ENCODE data around the gene MARCKSL1. TPM values are rescaled to one million over a fixed set of nuclear protein-coding genes. Genes with fewer than 3 reads are reported as not detected.

MARCKSL1 gene
- total RNA-seq, 1 experiment from 2014 or later: 445 TPM

DNA sequence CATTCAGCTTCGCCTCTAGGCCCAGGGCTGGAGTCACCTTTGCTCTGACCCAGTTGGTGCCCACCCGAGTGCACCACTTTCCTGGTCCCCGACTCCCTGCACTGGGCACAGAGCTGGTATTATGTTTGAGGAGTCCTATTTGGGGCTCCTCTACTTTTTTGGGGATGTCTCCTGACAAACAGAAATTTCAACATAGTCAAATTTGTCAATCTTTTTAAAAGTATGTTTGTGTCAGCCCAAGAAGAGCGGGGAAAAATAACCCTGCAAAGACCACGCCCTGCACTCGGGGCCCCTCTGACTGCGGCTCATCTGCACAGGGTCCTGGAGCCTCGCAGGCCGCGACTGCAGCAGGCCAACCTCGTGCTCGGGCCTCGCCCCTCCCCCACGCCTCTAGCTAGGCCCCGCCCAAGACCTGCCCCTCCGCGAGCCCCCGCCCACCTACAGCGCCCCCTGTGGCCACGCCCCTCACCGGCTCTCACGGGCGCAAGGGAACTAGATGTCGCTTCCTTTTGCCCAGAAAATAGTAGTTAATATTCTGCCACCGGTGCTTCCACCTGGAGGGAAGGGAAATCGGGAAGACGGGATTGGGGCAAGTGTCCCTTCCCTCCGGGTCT is 14.9 kb upstream of the MARCKSL1 start:
- Histone ChIP-seq H3K36me3 (ENCODE audit: insufficient read depth, low read length, poor library complexity, severe bottlenecking) (no peaks in the 10 kb centered on the region), H3K9me3 (ENCODE audit: low read depth, low read length, poor library complexity, severe bottlenecking) (peaks cover 5% of the 10 kb centered on the region), H3K4me3 (ENCODE audit: low read depth, low read length, poor library complexity, severe bottlenecking) (peak overlapping the region; percentile 63), H3K4me1 (ENCODE audit: insufficient read depth, low read length, poor library complexity, severe bottlenecking) (peaks cover 8% of the 10 kb centered on the region), H3K27me3 (replicated peaks; ENCODE audit: insufficient read depth, low read depth, low read length, poor library complexity) (no peaks in the 10 kb centered on the region), H3K27ac (ENCODE audit: low read depth, low read length, poor library complexity, severe bottlenecking) (peak overlapping the region; percentile 90)
- intact Hi-C loops (cut with micrococcal nuclease; ENCODE audit: unreplicated experiment): no loop called here
- ChIA-PET CTCF (interaction anchor here (0.6 to 1.0 kb wide), 2 partner anchors 15 to 136 kb away, joined by 3 to 6 read pairs; partner anchors contain the start of gene MARCKSL1), POLR2A (ENCODE audit: low non-redundant PET) (no interaction called here)
- BruUV-seq (replicated peaks): no TSS peak
- no peak for DNase-seq (ENCODE audit: low spot score)
- TF ChIP-seq, protein P1, sequence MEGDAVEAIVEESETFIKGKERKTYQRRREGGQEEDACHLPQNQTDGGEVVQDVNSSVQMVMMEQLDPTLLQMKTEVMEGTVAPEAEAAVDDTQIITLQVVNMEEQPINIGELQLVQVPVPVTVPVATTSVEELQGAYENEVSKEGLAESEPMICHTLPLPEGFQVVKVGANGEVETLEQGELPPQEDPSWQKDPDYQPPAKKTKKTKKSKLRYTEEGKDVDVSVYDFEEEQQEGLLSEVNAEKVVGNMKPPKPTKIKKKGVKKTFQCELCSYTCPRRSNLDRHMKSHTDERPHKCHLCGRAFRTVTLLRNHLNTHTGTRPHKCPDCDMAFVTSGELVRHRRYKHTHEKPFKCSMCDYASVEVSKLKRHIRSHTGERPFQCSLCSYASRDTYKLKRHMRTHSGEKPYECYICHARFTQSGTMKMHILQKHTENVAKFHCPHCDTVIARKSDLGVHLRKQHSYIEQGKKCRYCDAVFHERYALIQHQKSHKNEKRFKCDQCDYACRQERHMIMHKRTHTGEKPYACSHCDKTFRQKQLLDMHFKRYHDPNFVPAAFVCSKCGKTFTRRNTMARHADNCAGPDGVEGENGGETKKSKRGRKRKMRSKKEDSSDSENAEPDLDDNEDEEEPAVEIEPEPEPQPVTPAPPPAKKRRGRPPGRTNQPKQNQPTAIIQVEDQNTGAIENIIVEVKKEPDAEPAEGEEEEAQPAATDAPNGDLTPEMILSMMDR (conservative IDR thresholded peaks at IDR 0.05; ENCODE audit: low read depth, low read length): peak; percentile 75
- TF ChIP-seq EZH2 (IDR thresholded peaks at IDR 0.05; ENCODE audit: borderline replicate concordance, low read depth, low read length, poor library complexity, severe bottlenecking): no peak

DNA sequence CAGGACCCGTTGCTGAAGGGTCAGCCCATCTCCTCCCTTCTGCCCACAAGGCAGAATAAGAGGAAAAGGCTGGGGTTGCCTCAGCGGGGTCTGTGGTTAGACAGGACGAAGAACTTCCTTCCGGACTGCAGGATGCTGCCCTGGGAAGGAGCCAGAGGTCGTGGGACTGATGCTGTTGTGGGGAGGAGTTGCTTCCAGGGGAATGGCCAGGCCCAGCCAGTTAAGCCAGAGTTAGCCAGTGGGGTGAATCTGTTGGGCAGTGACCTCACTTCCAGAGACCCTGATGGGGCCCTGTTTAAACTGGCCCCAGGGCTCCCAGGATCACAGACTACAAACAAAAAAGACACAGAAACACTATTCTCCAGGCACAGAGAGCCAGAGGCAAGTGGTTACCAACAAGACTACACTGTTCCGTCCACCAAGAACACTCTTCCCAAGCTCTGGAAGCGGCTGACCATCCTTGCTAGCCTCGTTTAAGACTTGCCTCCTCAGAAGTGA is 13.2 kb upstream of the MARCKSL1 start:
- POLR2A ChIA-PET (ENCODE audit: low non-redundant PET): no interaction called here

GRCh38 chr1:32346532-32347157 is 10.6 kb upstream of the MARCKSL1 start:
- BruUV-seq (replicated peaks): no TSS peak
- intact Hi-C loops (cut with micrococcal nuclease; ENCODE audit: unreplicated experiment): no loop called here
- Histone ChIP-seq H3K36me3 (ENCODE audit: insufficient read depth, low read length, poor library complexity, severe bottlenecking) (no peaks in the 10 kb centered on the region), H3K27me3 (replicated peaks; ENCODE audit: insufficient read depth, low read depth, low read length, poor library complexity) (no peaks in the 10 kb centered on the region), H3K9me3 (ENCODE audit: low read depth, low read length, poor library complexity, severe bottlenecking) (peaks cover 5% of the 10 kb centered on the region), H3K4me3 (ENCODE audit: low read depth, low read length, poor library complexity, severe bottlenecking) (no peak overlapping the region), H3K4me1 (ENCODE audit: insufficient read depth, low read length, poor library complexity, severe bottlenecking) (no peaks in the 10 kb centered on the region), H3K27ac (ENCODE audit: low read depth, low read length, poor library complexity, severe bottlenecking) (no peak overlapping the region)
- POLR2A ChIA-PET (ENCODE audit: low non-redundant PET): no interaction called here
- CTCF ChIA-PET: no interaction called here
- TF ChIP-seq EZH2 (IDR thresholded peaks at IDR 0.05; ENCODE audit: borderline replicate concordance, low read depth, low read length, poor library complexity, severe bottlenecking): no peak
- TF ChIP-seq, protein P1 (conservative IDR thresholded peaks at IDR 0.05; ENCODE audit: low read depth, low read length): no peak
- DNase-seq (ENCODE audit: low spot score): no peak

More for the DNA sequence above, 13.2 kb upstream of the MARCKSL1 start:
- peaks cover 8% of the 10 kb centered on the region for H3K4me1 ChIP-seq (ENCODE audit: insufficient read depth, low read length, poor library complexity, severe bottlenecking)
- TF ChIP-seq, protein P1 (conservative IDR thresholded peaks at IDR 0.05; ENCODE audit: low read depth, low read length): no peak
- TF ChIP-seq EZH2 (IDR thresholded peaks at IDR 0.05; ENCODE audit: borderline replicate concordance, low read depth, low read length, poor library complexity, severe bottlenecking): no peak
- H3K36me3 ChIP-seq (ENCODE audit: insufficient read depth, low read length, poor library complexity, severe bottlenecking): no peaks in the 10 kb centered on the region
- DNase-seq (ENCODE audit: low spot score): no peak
- no peak overlapping the region for H3K4me3 ChIP-seq (ENCODE audit: low read depth, low read length, poor library complexity, severe bottlenecking)
- CTCF ChIA-PET: no interaction called here
- H3K27ac ChIP-seq (ENCODE audit: low read depth, low read length, poor library complexity, severe bottlenecking): no peak overlapping the region
- H3K9me3 ChIP-seq (ENCODE audit: low read depth, low read length, poor library complexity, severe bottlenecking): peaks cover 5% of the 10 kb centered on the region
- no TSS peak for BruUV-seq (replicated peaks)
- intact Hi-C loops (cut with micrococcal nuclease; ENCODE audit: unreplicated experiment): no loop called here
- H3K27me3 ChIP-seq (replicated peaks; ENCODE audit: insufficient read depth, low read depth, low read length, poor library complexity): no peaks in the 10 kb centered on the region
